Measurements from ENCODE around the gene KRIT1. TPM values are rescaled to one million over a fixed set of nuclear protein-coding genes. Genes with fewer than 3 reads are reported as not detected.

KRIT1 gene
- polyA plus RNA-seq, 1 of the 3 experiments (the other 2 are of a cell fraction) = 38.5 TPM

DNA sequence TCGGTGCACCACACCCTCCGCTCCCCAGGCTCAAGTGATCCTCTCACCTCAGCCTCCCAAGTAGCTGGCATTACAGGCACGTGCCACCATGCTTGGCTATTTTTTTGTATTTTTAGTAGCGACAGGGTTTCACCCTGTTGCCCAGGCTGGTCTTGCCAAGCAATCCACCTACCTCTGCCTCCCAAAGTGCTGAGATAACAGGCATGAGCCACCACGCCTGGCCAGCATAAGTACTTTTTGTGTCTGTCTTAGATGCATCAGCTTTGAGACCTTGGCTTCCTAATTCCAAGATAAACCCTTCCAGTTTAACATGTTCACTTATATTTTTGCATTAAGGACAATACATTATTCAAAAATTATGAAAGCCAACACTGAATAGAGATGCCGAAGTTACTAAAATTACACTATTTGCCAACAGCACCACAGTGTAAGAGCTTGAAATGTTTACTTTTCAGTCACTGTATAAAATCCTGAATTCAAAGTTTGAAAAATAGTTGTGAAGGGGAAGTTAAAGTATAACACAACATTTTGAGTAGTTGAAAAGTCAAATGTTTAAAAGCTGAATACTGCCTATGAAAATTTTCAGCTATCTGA lies 36.6 kb upstream of the KRIT1 start:
- H3K4me3 ChIP-seq (ENCODE audit: low read depth in 2 of 2, low read length in 1 of 2) = no peak overlapping the region
- peaks cover 5% of the 10 kb centered on the region for H3F3A ChIP-seq (replicated peaks; ENCODE audit: insufficient read depth)
- peak overlapping the region in 1 of 2 experiments; percentile 1; a peak in 1 of 4 replicates for H3K27ac ChIP-seq (ENCODE audit: low read depth in 2 of 2, low read length in 1 of 2)
- no peak overlapping the region for H3K9ac ChIP-seq
- no peak overlapping the region for H2AFZ ChIP-seq (ENCODE audit: low read depth)
- H4K20me1 ChIP-seq (ENCODE audit: insufficient read depth) = peaks cover 28% of the 10 kb centered on the region; the same call in 1 of the 2 replicates
- H3K36me3 ChIP-seq (replicated peaks in 1 of 2; ENCODE audit: control insufficient read depth in 1 of 2, insufficient read depth in 2 of 2, low read length in 1 of 2) = peaks cover 2 to 4% of the 10 kb centered on the region in 2 experiments
- TF ChIP-seq NRF1 (IDR thresholded peaks at IDR 0.05; ENCODE audit: low read depth, low read length) (no peak), CHD2 (IDR thresholded peaks at IDR 0.05; ENCODE audit: low read length, partially characterized antibody) (no peak), MEF2A (IDR thresholded peaks at IDR 0.05; ENCODE audit: borderline replicate concordance, low read depth) (no peak), TCF12 (IDR thresholded peaks at IDR 0.05) (no peak), EP300 (IDR thresholded peaks at IDR 0.05; ENCODE audit: borderline replicate concordance in 1 of 2, low read depth in 1 of 2, low read length in 1 of 2) (no peak), ELF1 (IDR thresholded peaks at IDR 0.05) (no peak), EZH2phosphoT487 (IDR thresholded peaks at IDR 0.05; ENCODE audit: borderline replicate concordance, low read depth) (no peak), RCOR1 (IDR thresholded peaks at IDR 0.05; ENCODE audit: low read length) (no peak)
- TF ChIP-seq, protein P1, sequence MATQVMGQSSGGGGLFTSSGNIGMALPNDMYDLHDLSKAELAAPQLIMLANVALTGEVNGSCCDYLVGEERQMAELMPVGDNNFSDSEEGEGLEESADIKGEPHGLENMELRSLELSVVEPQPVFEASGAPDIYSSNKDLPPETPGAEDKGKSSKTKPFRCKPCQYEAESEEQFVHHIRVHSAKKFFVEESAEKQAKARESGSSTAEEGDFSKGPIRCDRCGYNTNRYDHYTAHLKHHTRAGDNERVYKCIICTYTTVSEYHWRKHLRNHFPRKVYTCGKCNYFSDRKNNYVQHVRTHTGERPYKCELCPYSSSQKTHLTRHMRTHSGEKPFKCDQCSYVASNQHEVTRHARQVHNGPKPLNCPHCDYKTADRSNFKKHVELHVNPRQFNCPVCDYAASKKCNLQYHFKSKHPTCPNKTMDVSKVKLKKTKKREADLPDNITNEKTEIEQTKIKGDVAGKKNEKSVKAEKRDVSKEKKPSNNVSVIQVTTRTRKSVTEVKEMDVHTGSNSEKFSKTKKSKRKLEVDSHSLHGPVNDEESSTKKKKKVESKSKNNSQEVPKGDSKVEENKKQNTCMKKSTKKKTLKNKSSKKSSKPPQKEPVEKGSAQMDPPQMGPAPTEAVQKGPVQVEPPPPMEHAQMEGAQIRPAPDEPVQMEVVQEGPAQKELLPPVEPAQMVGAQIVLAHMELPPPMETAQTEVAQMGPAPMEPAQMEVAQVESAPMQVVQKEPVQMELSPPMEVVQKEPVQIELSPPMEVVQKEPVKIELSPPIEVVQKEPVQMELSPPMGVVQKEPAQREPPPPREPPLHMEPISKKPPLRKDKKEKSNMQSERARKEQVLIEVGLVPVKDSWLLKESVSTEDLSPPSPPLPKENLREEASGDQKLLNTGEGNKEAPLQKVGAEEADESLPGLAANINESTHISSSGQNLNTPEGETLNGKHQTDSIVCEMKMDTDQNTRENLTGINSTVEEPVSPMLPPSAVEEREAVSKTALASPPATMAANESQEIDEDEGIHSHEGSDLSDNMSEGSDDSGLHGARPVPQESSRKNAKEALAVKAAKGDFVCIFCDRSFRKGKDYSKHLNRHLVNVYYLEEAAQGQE (IDR thresholded peaks at IDR 0.05; ENCODE audit: low read depth, low read length) = no peak
- TF ChIP-seq, protein P2, sequence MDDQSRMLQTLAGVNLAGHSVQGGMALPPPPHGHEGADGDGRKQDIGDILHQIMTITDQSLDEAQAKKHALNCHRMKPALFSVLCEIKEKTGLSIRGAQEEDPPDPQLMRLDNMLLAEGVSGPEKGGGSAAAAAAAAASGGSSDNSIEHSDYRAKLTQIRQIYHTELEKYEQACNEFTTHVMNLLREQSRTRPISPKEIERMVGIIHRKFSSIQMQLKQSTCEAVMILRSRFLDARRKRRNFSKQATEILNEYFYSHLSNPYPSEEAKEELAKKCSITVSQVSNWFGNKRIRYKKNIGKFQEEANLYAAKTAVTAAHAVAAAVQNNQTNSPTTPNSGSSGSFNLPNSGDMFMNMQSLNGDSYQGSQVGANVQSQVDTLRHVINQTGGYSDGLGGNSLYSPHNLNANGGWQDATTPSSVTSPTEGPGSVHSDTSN (IDR thresholded peaks at IDR 0.05) = no peak
- no peak for DNase-seq
- H3K9me3 ChIP-seq = no peaks in the 10 kb centered on the region
- 96% methylated on average over 6 of the region's 6 CpGs for WGBS (ENCODE audit: low lambda C conversion rate)
- no peak overlapping the region for H3K4me2 ChIP-seq
- POLR2A ChIA-PET = no interaction called here
- CTCF ChIA-PET = interaction anchor here (0.8 to 1.4 kb wide), 3 partner anchors 9 to 15 kb away, joined by 3 to 7 read pairs (median 3); no protein-coding TSS in a partner anchor
- no peaks in the 10 kb centered on the region for H3K27me3 ChIP-seq (ENCODE audit: insufficient read depth)
- H3K79me2 ChIP-seq (ENCODE audit: insufficient read depth) = peaks cover 88% of the 10 kb centered on the region
- H3K9me2 ChIP-seq = no peaks in the 10 kb centered on the region
- H3K4me1 ChIP-seq (ENCODE audit: control insufficient read depth in 1 of 2, insufficient read depth in 2 of 2, low read depth in 1 of 2, low read length in 1 of 2) = peaks cover 12 to 14% of the 10 kb centered on the region in 2 experiments; a peak in 3 of 4 replicates

DNA sequence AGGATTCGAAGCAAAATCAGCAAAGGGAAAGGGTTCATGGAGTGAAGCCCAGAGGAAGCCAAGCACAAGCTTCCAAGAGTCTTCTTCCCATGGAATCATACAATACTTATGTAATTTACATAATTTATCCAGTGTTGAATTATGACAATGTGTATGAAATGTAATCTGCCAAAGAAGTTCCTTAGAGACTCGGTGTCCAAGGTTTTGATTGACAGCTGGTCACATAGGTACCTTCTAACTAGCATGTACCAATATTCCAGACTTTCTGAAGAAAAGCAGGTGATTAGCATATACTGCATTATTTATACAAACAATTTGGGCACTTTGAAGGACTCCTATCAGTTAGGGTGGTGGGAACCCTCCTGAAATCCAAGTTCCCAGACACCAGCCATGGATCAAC lies 35.3 kb upstream of the KRIT1 start:
- DNase-seq = no peak
- peaks cover 12 to 14% of the 10 kb centered on the region in 2 experiments; a peak in 3 of 4 replicates for H3K4me1 ChIP-seq (ENCODE audit: control insufficient read depth in 1 of 2, insufficient read depth in 2 of 2, low read depth in 1 of 2, low read length in 1 of 2)
- POLR2A ChIA-PET = no interaction called here
- H2AFZ ChIP-seq (ENCODE audit: low read depth) = no peak overlapping the region
- CTCF ChIA-PET = interaction anchor here (1.0 kb wide), 1 partner anchor 148 kb away, joined by 3 read pairs; no protein-coding TSS in a partner anchor
- H3K4me2 ChIP-seq = no peak overlapping the region
- H3K4me3 ChIP-seq (ENCODE audit: low read depth in 2 of 2, low read length in 1 of 2) = no peak overlapping the region
- 91% methylated on average over 2 of the region's 2 CpGs for WGBS (ENCODE audit: low lambda C conversion rate)
- H3K36me3 ChIP-seq (replicated peaks in 1 of 2; ENCODE audit: control insufficient read depth in 1 of 2, insufficient read depth in 2 of 2, low read length in 1 of 2) = peaks cover 2 to 9% of the 10 kb centered on the region in 2 experiments
- no peaks in the 10 kb centered on the region for H3K9me3 ChIP-seq
- peaks cover 26% of the 10 kb centered on the region; the same call in 1 of the 2 replicates for H4K20me1 ChIP-seq (ENCODE audit: insufficient read depth)
- TF ChIP-seq SIN3A (IDR thresholded peaks at IDR 0.05; ENCODE audit: borderline replicate concordance, low read depth, low read length) = no peak
- TF ChIP-seq, protein P2 (IDR thresholded peaks at IDR 0.05) = 0 out of 2 replicates have a peak, but pooled peaks have one; percentile 25
- TF ChIP-seq GABPA (IDR thresholded peaks at IDR 0.05; ENCODE audit: low read depth) = no peak
- no peak for TF ChIP-seq YY1 (IDR thresholded peaks at IDR 0.05; ENCODE audit: low read depth)
- no peak for TF ChIP-seq RCOR1 (IDR thresholded peaks at IDR 0.05; ENCODE audit: low read length)
- H3K9ac ChIP-seq = no peak overlapping the region
- no peaks in the 10 kb centered on the region for H3K27me3 ChIP-seq (ENCODE audit: insufficient read depth)
- no peaks in the 10 kb centered on the region for H3K9me2 ChIP-seq
- H3K79me2 ChIP-seq (ENCODE audit: insufficient read depth) = peaks cover 88% of the 10 kb centered on the region
- H3K27ac ChIP-seq (ENCODE audit: low read depth in 2 of 2, low read length in 1 of 2) = no peak overlapping the region
- peaks cover 5% of the 10 kb centered on the region for H3F3A ChIP-seq (replicated peaks; ENCODE audit: insufficient read depth)
